Omental fat pad (tissue), 4 donors: ENCODE results near the gene MSANTD1. TPM values are rescaled to one million over a fixed set of nuclear protein-coding genes. Genes with fewer than 3 reads are reported as not detected.

Source experiments
- ATAC-seq: fragments of 150-250 bp; one replicate; pipeline ENCODE4 v1.9.1; 2016; ENCODE audit warnings: mild to moderate bottlenecking, moderate library complexity; ENCODE audit not compliant: low FRiP score
- DNase-seq: peaks from one replicate; pipeline ENCODE4 v3.0.0-alpha.2; 2019; ENCODE audit warnings: low spot score
- CTCF ChIP-seq, 3 donors: fragments of 450-650 bp; IDR thresholded peaks; one replicate each; pipeline ENCODE4 v1.5.1; 2016 to 2017; ENCODE audit warnings: antibody characterized with exemption in 3 of 3, mild to moderate bottlenecking in 3 of 3, moderate library complexity in 2 of 3
- total RNA-seq, 4 donors: library from RNA; depleted of rRNA; stranded (reverse); fragments of >200 nt; gene quantifications; one replicate each; pipeline ENCODE4 v1.1.0, GENCODE V29; 2016

The MSANTD1 gene
- 1 to 10 TPM in 2 of 4 donors, under 1 TPM in 2; 0.31 to 1.1 (median 0.86) TPM for total RNA-seq

- no peak for DNase-seq
- no peak for ATAC-seq
- TF ChIP-seq CTCF (IDR thresholded peaks at IDR 0.05): no peak
Observed at GRCh38 chr4:3248811-3249661, at the start of gene MSANTD1. MSANTD1 (plus strand) TSS chr4:3249159; CDS start chr4:3249223, 64 bp downstream.

GRCh38 chr4:3199653-3200422 lies 49.1 kb upstream of the MSANTD1 start:
- DNase-seq: no peak
- ATAC-seq: no peak

GRCh38 chr4:3200423-3201090 lies 48.4 kb upstream of the MSANTD1 start:
- TF ChIP-seq CTCF (IDR thresholded peaks at IDR 0.05): no peak
- ATAC-seq (no peak), DNase-seq (no peak)

More at GRCh38 chr4:3199653-3200422, 49.1 kb upstream of the MSANTD1 start:
- no peak for TF ChIP-seq CTCF (IDR thresholded peaks at IDR 0.05)

GRCh38 chr4:3201718-3202702 lies 46.9 kb upstream of the MSANTD1 start:
- DNase-seq (no peak), ATAC-seq (no peak)
- no peak for TF ChIP-seq CTCF (IDR thresholded peaks at IDR 0.05)

- peak; percentile 35 for ATAC-seq
- TF ChIP-seq CTCF (IDR thresholded peaks at IDR 0.05): no peak
Observed at GRCh38 chr4:3202836-3203820, 45.8 kb upstream of the MSANTD1 start.

More at GRCh38 chr4:3202836-3203820, 45.8 kb upstream of the MSANTD1 start:
- no peak for DNase-seq
